Ascending aorta (tissue), 2 donors: ENCODE data around the gene CCNL2. TPM values are rescaled to one million over a fixed set of nuclear protein-coding genes. Genes with fewer than 3 reads are reported as not detected.

Experiments used
- DNase-seq, 2 donors: peaks; one replicate each; pipeline ENCODE4 v3.0.0-alpha.2; 2019; ENCODE audit warnings: low spot score in 2 of 2
- H3K27ac ChIP-seq, 2 donors: fragments of 200-600 bp; sonication (generic); one replicate each; pipeline ENCODE4 v1.5.1; 2016 to 2017; ENCODE audit warnings: mild to moderate bottlenecking in 1 of 2
- H3K27me3 ChIP-seq: fragments of 200-600 bp; sonication (generic); one replicate; pipeline ENCODE4 v1.5.1; 2017
- H3K36me3 ChIP-seq, 2 donors: fragments of 200-600 bp; sonication (generic); one replicate each; pipeline ENCODE4 v1.5.1; 2016
- H3K4me1 ChIP-seq, 2 donors: fragments of 200-600 bp; sonication (generic); one replicate each; pipeline ENCODE4 v1.5.1; 2016 to 2017; ENCODE audit warnings: mild to moderate bottlenecking in 1 of 2
- H3K4me3 ChIP-seq, 2 donors: fragments of 200-600 bp; sonication (generic); one replicate each; pipeline ENCODE4 v1.5.1; 2016 to 2017; ENCODE audit warnings: mild to moderate bottlenecking in 1 of 2
- H3K9me3 ChIP-seq, 2 donors: fragments of 200-600 bp; sonication (generic); one replicate each; pipeline ENCODE4 v1.5.1; 2016
- CTCF ChIP-seq, 3 experiments: fragments of 200-600 bp in 2 of 3; fragments of 450-650 bp in 1 of 3; sonication (generic) in 2 of 3; IDR thresholded peaks; one replicate each; pipeline ENCODE4 v1.5.1; 2016 to 2019; ENCODE audit warnings: antibody characterized with exemption in 3 of 3, mild to moderate bottlenecking in 1 of 3, moderate library complexity in 1 of 3
- intact Hi-C: fragments of 100-400 bp; cut with DNase I; formaldehyde crosslinking; loops from one replicate; pipeline ENCODE4 v1.15.1; 2023
- total RNA-seq: library from RNA; depleted of rRNA; stranded (reverse); fragments of >200 nt; gene quantifications from one replicate; pipeline ENCODE4 v1.1.0, GENCODE V29; 2016

CCNL2 gene
- total RNA-seq, 1 donor from 2014 or later, result 150 TPM

- H3K27ac ChIP-seq, result peak overlapping the region; percentile 81 to 82
- peaks cover 15 to 34% of the 10 kb centered on the region in 2 donors for H3K4me1 ChIP-seq
- H3K9me3 ChIP-seq, result no peaks in the 10 kb centered on the region
- no peaks in the 10 kb centered on the region for H3K36me3 ChIP-seq
- no peak for DNase-seq
- peaks cover 3% of the 10 kb centered on the region for H3K27me3 ChIP-seq
- no peak overlapping the region for H3K4me3 ChIP-seq
- no peak for TF ChIP-seq CTCF (IDR thresholded peaks at IDR 0.05)
- intact Hi-C loops, result no loop called here
These were observed 34.0 kb upstream of the CCNL2 start for GRCh38 chr1:1432951-1433803.

GRCh38 chr1:1432274-1432950 is 33.3 kb upstream of the CCNL2 start:
- DNase-seq, result no peak
- TF ChIP-seq CTCF (IDR thresholded peaks at IDR 0.05), result no peak
- Histone ChIP-seq H3K4me3 (no peak overlapping the region), H3K36me3 (no peaks in the 10 kb centered on the region), H3K9me3 (no peaks in the 10 kb centered on the region), H3K4me1 (peaks cover 18 to 34% of the 10 kb centered on the region in 2 donors), H3K27ac (peak overlapping the region; percentile 81 to 82), H3K27me3 (peaks cover 3% of the 10 kb centered on the region)
- intact Hi-C loops, result no loop called here

- no peak for TF ChIP-seq CTCF (IDR thresholded peaks at IDR 0.05)
- intact Hi-C loops, result no loop called here
- H3K27me3 ChIP-seq, result peaks cover 3% of the 10 kb centered on the region
- H3K36me3 ChIP-seq, result no peaks in the 10 kb centered on the region
- no peak for DNase-seq
- H3K4me3 ChIP-seq, result no peak overlapping the region
- peaks cover 18 to 34% of the 10 kb centered on the region in 2 donors for H3K4me1 ChIP-seq
- no peaks in the 10 kb centered on the region for H3K9me3 ChIP-seq
- H3K27ac ChIP-seq, result peak overlapping the region; percentile 81 to 82
These were observed 32.7 kb upstream of the CCNL2 start for GRCh38 chr1:1431845-1432273.

GRCh38 chr1:1430992-1431844 is 32.1 kb upstream of the CCNL2 start:
- peaks cover 3% of the 10 kb centered on the region for H3K27me3 ChIP-seq
- H3K9me3 ChIP-seq, result no peaks in the 10 kb centered on the region
- H3K27ac ChIP-seq, result peak overlapping the region; percentile 81 to 82
- no peak for DNase-seq
- no peak overlapping the region for H3K4me3 ChIP-seq
- H3K4me1 ChIP-seq, result peaks cover 16 to 28% of the 10 kb centered on the region in 2 donors
- intact Hi-C loops, result no loop called here
- H3K36me3 ChIP-seq, result no peaks in the 10 kb centered on the region
- TF ChIP-seq CTCF (IDR thresholded peaks at IDR 0.05), result no peak
